Thymus (tissue), 11 donors: ENCODE data around the gene FOXN3. TPM values are rescaled to one million over a fixed set of nuclear protein-coding genes. Genes with fewer than 3 reads are reported as not detected.

Experiments used
- DNase-seq, 9 donors: peaks; one replicate each; pipeline ENCODE4 v3.0.0-alpha.2; 2013; ENCODE audit warnings: low spot score in 9 of 9, low read depth in 6 of 9, missing footprints in 1 of 9
- H3K27ac ChIP-seq, 2 donors: one replicate each; pipeline ENCODE4 v1.5.1; 2013; ENCODE audit warnings: control low read depth in 1 of 2, low read depth in 1 of 2, low read length in 1 of 2, mild to moderate bottlenecking in 1 of 2, moderate library complexity in 1 of 2
- H3K27me3 ChIP-seq, 2 donors: one replicate each; pipeline ENCODE4 v1.5.1; 2013; ENCODE audit warnings: low read length in 1 of 2; ENCODE audit not compliant: control insufficient read depth in 2 of 2, insufficient read depth in 1 of 2
- H3K36me3 ChIP-seq, 2 donors: one replicate each; pipeline ENCODE4 v1.5.1; 2013; ENCODE audit warnings: low read length in 1 of 2, mild to moderate bottlenecking in 1 of 2, moderate library complexity in 1 of 2; ENCODE audit not compliant: control insufficient read depth in 2 of 2, insufficient read depth in 2 of 2
- H3K4me1 ChIP-seq, 2 donors: one replicate each; pipeline ENCODE4 v1.5.1; 2013; ENCODE audit warnings: low read length in 2 of 2; ENCODE audit not compliant: control insufficient read depth in 2 of 2, insufficient read depth in 2 of 2
- H3K4me3 ChIP-seq, 2 donors: one replicate each; pipeline ENCODE4 v1.5.1; 2013; ENCODE audit warnings: low read length in 2 of 2, control low read depth in 1 of 2, mild to moderate bottlenecking in 1 of 2
- H3K9me3 ChIP-seq, 2 donors: one replicate each; pipeline ENCODE4 v1.5.1; 2013; ENCODE audit warnings: low read length in 1 of 2, mild to moderate bottlenecking in 1 of 2; ENCODE audit not compliant: control insufficient read depth in 2 of 2, insufficient read depth in 1 of 2
- WGBS: extraction: QIAGEN DNeasy Blood & Tissue Kit; methylation state at CpG from one replicate; pipeline ENCODE4 v1.1.7; 2013; 5-methylcytosine and 5-hydroxymethylcytosine counted together
- polyA plus RNA-seq: library from polyadenylated mRNA; stranded (reverse); fragments of 200-250 nt; gene quantifications from one replicate; pipeline ENCODE4 v1.2.3, GENCODE V29; 2013
- total RNA-seq: library from RNA; stranded (reverse); fragments of 120-200 nt; gene quantifications from one replicate; pipeline ENCODE4 v1.2.4, GENCODE V29; 2013
- donor health status: healthy.

FOXN3 gene
- total and polyA plus RNA-seq, 2 donors: 21.9 to 32.5 TPM

DNA sequence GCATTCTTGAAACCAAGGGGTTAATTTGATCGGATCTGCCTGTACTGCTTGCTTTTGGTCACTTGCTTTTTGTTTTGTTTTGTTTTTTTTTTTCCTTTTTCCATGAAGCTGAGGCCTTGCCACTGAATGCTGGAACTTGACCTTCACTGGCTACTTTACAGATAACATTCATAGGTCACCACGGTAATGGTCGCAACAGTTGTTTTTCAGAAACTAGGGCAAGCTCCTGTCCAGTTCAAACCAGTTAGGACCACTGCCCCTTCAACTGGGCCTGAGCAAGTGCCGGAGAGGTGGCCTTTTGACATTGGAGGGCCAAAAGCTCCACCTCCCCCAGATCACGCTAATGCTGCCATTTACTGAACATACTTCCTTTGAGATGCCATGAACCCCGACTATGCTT, 147.6 kb downstream of the FOXN3 start:
- DNase-seq: no peak

DNA sequence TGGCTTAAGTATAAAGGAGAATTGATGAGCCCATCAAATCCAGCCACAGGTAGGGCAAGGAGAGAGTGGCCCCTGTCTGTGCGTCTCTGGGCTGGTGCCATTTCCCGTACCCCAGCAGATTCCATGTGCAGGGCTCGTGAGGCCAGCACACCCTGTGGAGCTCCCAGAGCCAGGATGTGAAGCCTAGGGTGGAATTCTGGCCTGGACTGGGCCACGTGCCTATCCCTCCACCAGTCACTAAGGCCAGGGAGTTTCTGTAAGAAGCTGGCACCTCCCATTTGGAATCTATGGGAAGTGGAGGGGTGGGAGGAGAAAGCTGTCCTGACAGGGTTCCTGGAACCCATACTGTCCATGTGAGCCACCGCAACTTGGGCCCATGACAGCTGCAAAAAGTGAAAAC, 148.5 kb downstream of the FOXN3 start:
- Histone ChIP-seq H3K36me3 (peaks cover 7 to 14% of the 10 kb centered on the region in 2 donors), H3K4me1 (no peaks in the 10 kb centered on the region), H3K27me3 (no peaks in the 10 kb centered on the region), H3K4me3 (no peak overlapping the region), H3K27ac (no peak overlapping the region), H3K9me3 (no peaks in the 10 kb centered on the region)
- WGBS: 96% methylated on average over 5 of the region's 5 CpGs
- DNase-seq: no peak

More for the DNA sequence above, 147.6 kb downstream of the FOXN3 start:
- 95% methylated on average over 6 of the region's 6 CpGs for WGBS
- Histone ChIP-seq H3K36me3 (peaks cover 7 to 12% of the 10 kb centered on the region in 2 donors), H3K27me3 (no peaks in the 10 kb centered on the region), H3K4me3 (no peak overlapping the region), H3K27ac (no peak overlapping the region), H3K4me1 (no peaks in the 10 kb centered on the region), H3K9me3 (no peaks in the 10 kb centered on the region)

DNA sequence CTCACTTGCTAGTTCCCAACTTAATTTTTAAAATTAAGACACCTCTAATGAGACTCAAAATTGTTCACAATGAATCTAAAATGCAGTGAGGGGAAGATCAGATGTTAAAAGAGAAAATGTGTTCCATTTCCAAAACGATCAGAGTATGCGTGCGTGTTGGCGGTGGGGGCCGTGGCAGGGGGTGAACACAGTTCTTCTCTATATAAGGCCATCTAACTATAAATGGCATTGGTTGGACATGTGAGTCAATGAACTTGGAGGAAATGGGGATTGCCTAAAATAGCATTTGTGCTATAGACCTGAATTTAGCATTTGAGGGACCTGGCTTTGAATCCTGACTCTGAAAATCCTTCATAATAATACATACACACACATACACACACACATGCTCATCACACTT, 149.4 kb downstream of the FOXN3 start:
- no peak for DNase-seq
- H3K27ac ChIP-seq: no peak overlapping the region
- 95% methylated on average over 5 of the region's 5 CpGs for WGBS
- H3K4me1 ChIP-seq: no peaks in the 10 kb centered on the region
- H3K36me3 ChIP-seq: peaks cover 7 to 14% of the 10 kb centered on the region in 2 donors
- H3K9me3 ChIP-seq: no peaks in the 10 kb centered on the region
- no peaks in the 10 kb centered on the region for H3K27me3 ChIP-seq
- no peak overlapping the region for H3K4me3 ChIP-seq

DNA sequence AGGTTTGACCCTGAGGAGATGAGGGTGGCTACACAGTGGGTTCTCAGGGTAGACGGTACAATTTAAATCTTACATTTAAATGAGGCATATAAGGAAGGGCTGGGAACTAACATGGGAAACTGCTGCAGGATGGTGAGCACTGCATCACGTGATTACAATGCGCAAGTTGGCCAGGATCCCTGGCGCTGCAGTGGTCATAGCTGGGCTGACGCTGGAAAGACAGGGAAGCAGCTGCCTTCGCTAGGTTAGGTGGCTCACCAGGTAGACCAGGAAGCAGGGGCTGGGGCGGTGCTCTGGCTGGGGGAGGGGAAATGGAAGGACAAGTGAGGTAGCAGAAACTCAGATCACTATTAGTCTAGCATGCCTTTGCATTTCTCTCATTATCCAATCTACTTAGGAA, 149.9 kb downstream of the FOXN3 start:
- Histone ChIP-seq H3K36me3 (peaks cover 7 to 14% of the 10 kb centered on the region in 2 donors), H3K9me3 (no peaks in the 10 kb centered on the region), H3K27ac (no peak overlapping the region), H3K4me1 (no peaks in the 10 kb centered on the region), H3K27me3 (no peaks in the 10 kb centered on the region), H3K4me3 (no peak overlapping the region)
- 98% methylated on average over 7 of the region's 7 CpGs for WGBS
- no peak for DNase-seq

GRCh38 chr14:89266754-89267153, 150.3 kb downstream of the FOXN3 start:
- no peak overlapping the region for H3K4me3 ChIP-seq
- no peaks in the 10 kb centered on the region for H3K4me1 ChIP-seq
- DNase-seq: no peak
- H3K36me3 ChIP-seq: peaks cover 7 to 14% of the 10 kb centered on the region in 2 donors
- no peaks in the 10 kb centered on the region for H3K9me3 ChIP-seq
- no peaks in the 10 kb centered on the region for H3K27me3 ChIP-seq
- 98% methylated on average over 7 of the region's 7 CpGs for WGBS
- H3K27ac ChIP-seq: no peak overlapping the region

DNA sequence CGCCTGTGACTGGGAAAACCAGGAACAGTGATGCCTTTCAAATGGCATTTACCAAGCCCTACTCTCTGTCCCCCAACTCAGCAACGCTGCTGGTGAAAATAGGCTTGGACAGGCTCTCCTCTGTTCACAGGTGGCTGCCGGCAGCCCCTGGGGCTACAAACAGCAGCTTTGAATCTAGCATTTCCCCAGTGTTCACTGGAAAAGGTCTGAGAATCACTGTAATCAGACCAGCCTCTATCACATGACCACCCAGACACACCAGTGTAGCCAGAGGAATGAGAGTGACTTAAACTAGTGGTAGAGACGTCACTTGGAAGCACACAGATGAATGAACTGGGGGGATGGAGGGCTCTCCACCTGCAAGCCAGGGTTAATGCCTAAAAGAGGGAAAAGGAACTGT, 151.8 kb downstream of the FOXN3 start:
- 97% methylated on average over 4 of the region's 4 CpGs for WGBS
- Histone ChIP-seq H3K4me3 (no peak overlapping the region), H3K9me3 (no peaks in the 10 kb centered on the region), H3K4me1 (no peaks in the 10 kb centered on the region), H3K27ac (no peak overlapping the region), H3K36me3 (peaks cover 8 to 14% of the 10 kb centered on the region in 2 donors), H3K27me3 (no peaks in the 10 kb centered on the region)
- no peak for DNase-seq

GRCh38 chr14:89264196-89264800, 152.7 kb downstream of the FOXN3 start:
- H3K27ac ChIP-seq: no peak overlapping the region
- H3K4me3 ChIP-seq: no peak overlapping the region
- DNase-seq: no peak
- peaks cover 10 to 14% of the 10 kb centered on the region in 2 donors for H3K36me3 ChIP-seq
- H3K27me3 ChIP-seq: no peaks in the 10 kb centered on the region
- no peaks in the 10 kb centered on the region for H3K4me1 ChIP-seq
- no peaks in the 10 kb centered on the region for H3K9me3 ChIP-seq
- 97% methylated on average over 6 of the region's 6 CpGs for WGBS

DNA sequence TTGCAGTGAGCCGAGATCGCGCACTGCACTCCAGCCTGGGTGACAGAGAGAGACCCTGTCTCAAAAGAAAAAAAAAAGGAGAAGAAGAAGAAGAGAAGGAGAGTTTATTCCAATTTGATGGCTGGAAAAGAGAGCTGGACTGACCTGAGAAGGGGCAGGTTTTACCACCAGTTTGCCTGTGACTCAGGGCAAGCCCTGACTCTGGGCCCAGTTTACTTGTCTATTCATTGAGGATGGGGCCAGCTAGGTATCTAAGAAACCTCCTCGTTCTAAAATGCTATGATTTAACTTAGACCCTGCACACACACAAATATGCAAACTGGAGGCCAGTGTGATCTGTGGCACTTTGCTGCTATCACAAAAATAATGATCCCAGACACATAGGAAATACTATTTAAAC, 155.0 kb downstream of the FOXN3 start:
- 99% methylated on average over 4 of the region's 4 CpGs for WGBS
- no peak overlapping the region for H3K4me3 ChIP-seq

DNA sequence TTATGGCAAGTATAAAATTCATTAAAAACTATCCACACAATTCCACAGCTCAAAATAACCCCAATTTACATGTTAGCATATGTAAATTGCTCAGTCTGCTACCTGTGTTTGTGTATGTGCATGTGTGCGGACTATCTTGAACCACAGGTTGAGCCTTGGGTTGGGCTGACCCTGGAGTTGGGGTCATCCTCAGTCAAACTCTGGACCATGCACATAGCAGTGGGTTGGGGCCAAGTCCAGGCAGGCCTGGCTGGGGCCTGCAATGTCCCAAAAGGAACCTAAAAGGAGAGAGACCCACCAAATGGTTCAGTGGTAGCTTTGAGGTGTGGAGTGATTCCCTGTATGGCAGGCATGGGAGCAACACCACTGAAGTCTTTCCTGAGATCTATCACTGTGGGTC, 156.1 kb downstream of the FOXN3 start:
- DNase-seq: no peak
- Histone ChIP-seq H3K27me3 (no peaks in the 10 kb centered on the region), H3K36me3 (peaks cover 6 to 11% of the 10 kb centered on the region in 2 donors), H3K9me3 (no peaks in the 10 kb centered on the region), H3K27ac (no peak overlapping the region), H3K4me1 (no peaks in the 10 kb centered on the region), H3K4me3 (no peak overlapping the region)
- 99% methylated on average over 1 of the region's 1 CpG for WGBS

More for the DNA sequence above, 155.0 kb downstream of the FOXN3 start:
- no peak for DNase-seq
- Histone ChIP-seq H3K27me3 (no peaks in the 10 kb centered on the region), H3K36me3 (peaks cover 14 to 15% of the 10 kb centered on the region in 2 donors), H3K27ac (no peak overlapping the region), H3K9me3 (no peaks in the 10 kb centered on the region), H3K4me1 (no peaks in the 10 kb centered on the region)
